CD14-positive monocyte (primary cell): ENCODE results near the gene SSR1. TPM values are rescaled to one million over a fixed set of nuclear protein-coding genes. Genes with fewer than 3 reads are reported as not detected.

Source experiments
- DNase-seq, 3 donors: peaks; one replicate each; pipeline ENCODE4 v3.0.0-alpha.2; 2011 to 2022
- H2AFZ ChIP-seq: 2 replicates; pipeline ENCODE4 v1.6.0; 2012; ENCODE audit warnings: mild to moderate bottlenecking, low read depth, low read length, inconsistent platforms; ENCODE audit not compliant: insufficient read depth, poor library complexity, severe bottlenecking
- H3K27ac ChIP-seq, 2 donors: 1 replicate in 1 of 2; 2 replicates in 1 of 2; pipeline ENCODE4 v1.5.1; 2012 to 2013; ENCODE audit warnings: low read length in 2 of 2, control low read depth in 1 of 2, inconsistent platforms in 1 of 2, low read depth in 1 of 2, mild to moderate bottlenecking in 1 of 2
- H3K27me3 ChIP-seq, 2 donors: one replicate each; pipeline versions ENCODE4 v1.6.0 to v1.6.1; 2011 to 2013; ENCODE audit warnings: low read length in 2 of 2; ENCODE audit not compliant: control insufficient read depth in 2 of 2, insufficient read depth in 2 of 2
- H3K36me3 ChIP-seq, 2 donors: replicated peaks in 1 of 2; 1 replicate in 1 of 2; 2 replicates in 1 of 2; pipeline versions ENCODE4 v1.5.1 to v1.6.1; 2012 to 2013; ENCODE audit warnings: low read length in 2 of 2, control low read depth in 1 of 2, inconsistent platforms in 1 of 2, mild to moderate bottlenecking in 1 of 2; ENCODE audit not compliant: insufficient read depth in 2 of 2, control insufficient read depth in 1 of 2
- H3K4me1 ChIP-seq, 2 donors: 1 replicate in 1 of 2; 2 replicates in 1 of 2; pipeline versions ENCODE4 v1.5.1 to v1.6.1; 2012 to 2013; ENCODE audit warnings: low read length in 2 of 2, control low read depth in 1 of 2, inconsistent platforms in 1 of 2, mild to moderate bottlenecking in 1 of 2, moderate library complexity in 1 of 2; ENCODE audit not compliant: insufficient read depth in 2 of 2, control insufficient read depth in 1 of 2
- H3K4me2 ChIP-seq: replicated peaks from 2 replicates; pipeline ENCODE3; 2012; ENCODE audit warnings: low read length, moderate library complexity, mild to moderate bottlenecking; ENCODE audit not compliant: poor library complexity, severe bottlenecking; ENCODE audit errors: extremely low read depth
- H3K4me3 ChIP-seq, 3 experiments: fragments of 200-600 bp in 1 of 3; sonication (generic) in 1 of 3; replicated peaks in 1 of 3; 1 replicate in 2 of 3; 2 replicates in 1 of 3; pipeline ENCODE4 v1.5.1; 2011 to 2013; ENCODE audit warnings: low read length in 3 of 3, mild to moderate bottlenecking in 3 of 3, control low read depth in 2 of 3, low read depth in 2 of 3, inconsistent platforms in 1 of 3, moderate library complexity in 1 of 3
- H3K79me2 ChIP-seq: 2 replicates; pipeline ENCODE4 v1.6.0; 2012; ENCODE audit warnings: mild to moderate bottlenecking, control low read depth, inconsistent platforms, low read length, moderate library complexity; ENCODE audit not compliant: insufficient read depth
- H3K9ac ChIP-seq: 2 replicates; pipeline ENCODE4 v1.6.0; 2017; ENCODE audit warnings: low read length, mild to moderate bottlenecking; ENCODE audit not compliant: insufficient read depth, poor library complexity, severe bottlenecking
- H3K9me3 ChIP-seq, 2 donors: replicated peaks in 1 of 2; 1 replicate in 1 of 2; 2 replicates in 1 of 2; pipeline versions ENCODE4 v1.5.1 to v1.6.1; 2012 to 2013; ENCODE audit warnings: low read length in 2 of 2, control low read depth in 1 of 2; ENCODE audit not compliant: control insufficient read depth in 1 of 2, insufficient read depth in 1 of 2
- H4K20me1 ChIP-seq: 2 replicates; pipeline ENCODE4 v1.6.0; 2012; ENCODE audit warnings: mild to moderate bottlenecking, low read length, control low read depth, moderate library complexity; ENCODE audit not compliant: insufficient read depth
- H3K27ac Mint-ChIP-seq, 7 donors: one replicate each; pipeline ENCODE4 v1.8.0; 2020; ENCODE audit warnings: mild to moderate bottlenecking in 7 of 7, mixed read lengths in 7 of 7, moderate library complexity in 6 of 7, inconsistent platforms in 2 of 7
- H3K27me3 Mint-ChIP-seq, 3 donors: one replicate each; pipeline ENCODE4 v1.8.0; 2021 to 2022; ENCODE audit warnings: low read depth in 3 of 3, mild to moderate bottlenecking in 3 of 3, mixed read lengths in 3 of 3, moderate library complexity in 3 of 3, inconsistent platforms in 1 of 3
- H3K36me3 Mint-ChIP-seq, 2 donors: one replicate each; pipeline ENCODE4 v1.8.0; 2020; ENCODE audit warnings: mixed read lengths in 2 of 2, inconsistent platforms in 1 of 2, mild to moderate bottlenecking in 1 of 2
- H3K4me1 Mint-ChIP-seq: one replicate; pipeline ENCODE4 v1.8.0; 2020; ENCODE audit warnings: mild to moderate bottlenecking, mixed read lengths
- H3K4me3 Mint-ChIP-seq, 2 donors: one replicate each; pipeline ENCODE4 v1.8.0; 2020; ENCODE audit warnings: mild to moderate bottlenecking in 2 of 2, mixed read lengths in 2 of 2, moderate library complexity in 1 of 2
- H3K9me3 Mint-ChIP-seq, 7 donors: one replicate each; pipeline ENCODE4 v1.8.0; 2020 to 2022; ENCODE audit warnings: mixed read lengths in 7 of 7, mild to moderate bottlenecking in 6 of 7, moderate library complexity in 6 of 7, inconsistent platforms in 2 of 7
- WGBS: methylation state at CpG from one replicate; pipeline ENCODE4 v1.1.5; 2013; ENCODE audit warnings: missing lambda C conversion rate; ENCODE audit not compliant: insufficient coverage; 5-methylcytosine and 5-hydroxymethylcytosine counted together
- intact Hi-C, 2 donors: fragments of 100-400 bp; cut with micrococcal nuclease; formaldehyde crosslinking; loops; one replicate each; pipeline versions ENCODE4 v1.15.0 to v1.15.1; 2023
- polyA plus RNA-seq, 3 donors: library from polyadenylated mRNA; depleted of rRNA in 1 of 3; unstranded in 2 of 3; stranded (reverse) in 1 of 3; fragments of 300-500 nt in 2 of 3; fragments of >200 nt in 1 of 3; fragmentation: Illumina TruSeq in 2 of 3; gene quantifications; 1 replicate in 2 of 3; 2 replicates in 1 of 3; pipeline ENCODE4 v1.2.3, GENCODE V29; 2012 to 2021
- TF ChIP-seq, protein P1 (sequence below): fragments of 200-600 bp; IDR thresholded peaks from one replicate; pipeline ENCODE4 v1.8.0; 2022; ENCODE audit warnings: antibody characterized with exemption, mild to moderate bottlenecking

Gene SSR1
- polyA plus RNA-seq, 3 donors, result 59.1 to 302 (median 251) TPM

- Histone ChIP-seq H3K27me3 (no peaks in the 10 kb centered on the region), H3K9ac (peak overlapping the region; percentile 59), H3K36me3 (no peaks in the 10 kb centered on the region), H3K4me3 (peak overlapping the region; percentile 47 to 86 (median 65)), H3K4me2 (peak overlapping the region; percentile 94), H3K4me1 (peaks cover 76 to 92% of the 10 kb centered on the region in 2 donors), H3K27ac (peak overlapping the region; percentile 84 to 90), H3K9me3 (peaks cover 0 to under 1% of the 10 kb centered on the region in 2 donors), H3K79me2 (peaks cover 28% of the 10 kb centered on the region), H2AFZ (peak overlapping the region; percentile 88), H4K20me1 (no peaks in the 10 kb centered on the region)
- Mint-ChIP-seq H3K36me3 (peaks cover 6 to 23% of the 10 kb centered on the region in 2 donors), H3K9me3 (peaks cover 1 to 10% (median 6%) of the 10 kb centered on the region in 7 donors), H3K4me3 (peak overlapping the region; percentile 89 to 98), H3K4me1 (peaks cover 88% of the 10 kb centered on the region), H3K27me3 (peaks cover 0 to 9% (median 0%) of the 10 kb centered on the region in 3 donors), H3K27ac (peak overlapping the region; percentile 95 to 99 (median 97))
- DNase-seq, result peak; percentile 84 to 95 (median 92)
- TF ChIP-seq, protein P1, sequence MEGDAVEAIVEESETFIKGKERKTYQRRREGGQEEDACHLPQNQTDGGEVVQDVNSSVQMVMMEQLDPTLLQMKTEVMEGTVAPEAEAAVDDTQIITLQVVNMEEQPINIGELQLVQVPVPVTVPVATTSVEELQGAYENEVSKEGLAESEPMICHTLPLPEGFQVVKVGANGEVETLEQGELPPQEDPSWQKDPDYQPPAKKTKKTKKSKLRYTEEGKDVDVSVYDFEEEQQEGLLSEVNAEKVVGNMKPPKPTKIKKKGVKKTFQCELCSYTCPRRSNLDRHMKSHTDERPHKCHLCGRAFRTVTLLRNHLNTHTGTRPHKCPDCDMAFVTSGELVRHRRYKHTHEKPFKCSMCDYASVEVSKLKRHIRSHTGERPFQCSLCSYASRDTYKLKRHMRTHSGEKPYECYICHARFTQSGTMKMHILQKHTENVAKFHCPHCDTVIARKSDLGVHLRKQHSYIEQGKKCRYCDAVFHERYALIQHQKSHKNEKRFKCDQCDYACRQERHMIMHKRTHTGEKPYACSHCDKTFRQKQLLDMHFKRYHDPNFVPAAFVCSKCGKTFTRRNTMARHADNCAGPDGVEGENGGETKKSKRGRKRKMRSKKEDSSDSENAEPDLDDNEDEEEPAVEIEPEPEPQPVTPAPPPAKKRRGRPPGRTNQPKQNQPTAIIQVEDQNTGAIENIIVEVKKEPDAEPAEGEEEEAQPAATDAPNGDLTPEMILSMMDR, result no peak
- intact Hi-C loops, result loop anchor here in 1 of 2 donors (10.0 kb wide), 1 partner anchor 124 kb away; the partner anchor contains the start of genes CAGE1 and RIOK1
- 4% methylated on average over 33 of the region's 43 CpGs for WGBS
Observed at GRCh38 chr6:7261032-7261841, 51.8 kb downstream of the SSR1 start.

- intact Hi-C loops, result loop anchor here in 1 of 2 donors (10.0 kb wide), 1 partner anchor 124 kb away; the partner anchor contains the start of genes CAGE1 and RIOK1
- peaks cover 0 to 8% (median 0%) of the 10 kb centered on the region in 3 donors for H3K27me3 Mint-ChIP-seq
- 39% methylated on average over 12 of the region's 13 CpGs for whole genome bisulfite sequencing
- peaks cover 6 to 17% of the 10 kb centered on the region in 2 donors for H3K36me3 Mint-ChIP-seq
- peak overlapping the region; percentile 94 for H3K4me2 ChIP-seq
- peak overlapping the region; percentile 95 to 99 (median 97) for H3K27ac Mint-ChIP-seq
- H4K20me1 ChIP-seq, result no peaks in the 10 kb centered on the region
- peak overlapping the region; percentile 84 to 90 for H3K27ac ChIP-seq
- peak overlapping the region; percentile 47 to 86 (median 65) for H3K4me3 ChIP-seq
- TF ChIP-seq, protein P1, result no peak
- peak overlapping the region; percentile 88 for H2AFZ ChIP-seq
- H3K27me3 ChIP-seq, result no peaks in the 10 kb centered on the region
- peak overlapping the region; percentile 59 for H3K9ac ChIP-seq
- H3K79me2 ChIP-seq, result peaks cover 28% of the 10 kb centered on the region
- peaks cover 90% of the 10 kb centered on the region for H3K4me1 Mint-ChIP-seq
- DNase-seq, result peak in 1 of 3 donors; percentile 53
- H3K4me3 Mint-ChIP-seq, result peak overlapping the region; percentile 89 to 98
- H3K9me3 ChIP-seq, result peaks cover 0 to 4% of the 10 kb centered on the region in 2 donors
- peaks cover 0 to 12% (median 4%) of the 10 kb centered on the region in 7 donors for H3K9me3 Mint-ChIP-seq
- peaks cover 78 to 92% of the 10 kb centered on the region in 2 donors for H3K4me1 ChIP-seq
- no peaks in the 10 kb centered on the region for H3K36me3 ChIP-seq
Observed at GRCh38 chr6:7260291-7261031, 52.5 kb downstream of the SSR1 start.
